HG03521 (cell line): ENCODE measurements around the gene ANKRD11.
A peak's percentile ranks its signal among the peaks of the same experiment; 100 is the strongest.

Experiments used
- ATAC-seq: cut with Tn5 transposase; IDR thresholded peaks from one replicate; pipeline ENCODE4 v1.9.1; 2021; ENCODE audit warnings: mild to moderate bottlenecking, moderate library complexity; ENCODE audit not compliant: unreplicated experiment

Gene ANKRD11

DNA sequence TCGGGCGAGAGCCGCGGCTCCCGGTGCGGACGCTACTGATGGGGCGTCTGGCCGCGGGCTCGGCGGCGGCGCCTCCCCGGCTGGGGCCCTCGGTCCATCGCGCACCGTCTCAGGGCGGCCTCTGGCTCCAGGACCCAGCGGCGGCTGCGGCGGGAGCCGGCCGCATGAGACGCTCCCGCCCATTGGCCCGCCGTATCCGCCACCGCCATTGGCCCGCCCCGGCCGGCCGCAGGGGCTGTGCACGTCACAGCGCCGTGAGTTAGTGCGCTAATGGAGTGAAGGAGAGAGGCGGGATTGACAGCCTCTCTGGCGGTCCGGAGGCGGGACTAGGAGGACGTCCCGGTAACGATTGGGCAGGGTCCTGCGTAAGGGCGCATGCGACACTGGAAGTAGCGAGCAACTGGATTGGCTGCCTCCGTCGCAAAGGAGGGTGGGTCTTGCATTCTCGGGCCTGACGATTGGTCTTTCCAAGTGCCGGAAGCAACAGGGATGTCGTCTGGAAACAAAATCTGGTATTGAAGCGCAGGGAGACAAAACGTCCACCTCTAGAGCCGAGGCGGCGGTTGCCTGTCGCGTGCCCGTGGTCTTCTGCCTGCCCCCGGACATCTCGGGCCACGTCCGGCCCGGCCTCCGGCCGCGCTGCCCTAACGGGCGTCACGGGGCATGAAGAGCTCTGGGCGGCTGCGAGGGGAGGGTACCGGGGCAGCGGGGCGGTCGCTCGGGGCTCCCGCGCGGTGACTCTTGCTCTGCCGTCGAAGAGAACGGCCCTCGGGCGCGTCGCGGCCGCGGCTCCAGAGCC, at the start of gene ANKRD11:
ANKRD11 (minus strand) TSS at position 123 of the 799 bp plus-strand sequence. CDS start 173,542 bp downstream, outside the sequence.
- ATAC-seq, result peak; percentile 82

DNA sequence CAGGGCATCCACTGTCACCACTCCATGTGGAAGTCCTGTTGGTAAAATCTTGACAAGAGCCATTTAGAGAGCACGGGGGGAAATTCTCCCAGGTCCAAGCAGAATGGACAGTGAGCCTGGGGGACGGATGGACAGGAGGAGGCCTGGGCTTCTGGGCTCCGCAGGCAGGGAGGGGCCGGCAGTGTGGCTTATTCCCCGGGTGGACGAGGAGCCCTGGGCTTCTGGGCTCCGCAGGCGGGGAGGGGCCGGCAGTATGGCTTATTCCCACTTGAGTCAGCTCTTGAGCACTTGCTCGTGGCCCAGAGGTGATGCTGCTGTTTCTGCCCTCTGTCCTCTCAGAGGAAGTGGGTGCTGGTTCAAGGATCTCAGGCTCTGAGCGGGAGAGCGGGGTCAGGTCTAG, 47.9 kb upstream of the ANKRD11 start:
- ATAC-seq, result no peak

DNA sequence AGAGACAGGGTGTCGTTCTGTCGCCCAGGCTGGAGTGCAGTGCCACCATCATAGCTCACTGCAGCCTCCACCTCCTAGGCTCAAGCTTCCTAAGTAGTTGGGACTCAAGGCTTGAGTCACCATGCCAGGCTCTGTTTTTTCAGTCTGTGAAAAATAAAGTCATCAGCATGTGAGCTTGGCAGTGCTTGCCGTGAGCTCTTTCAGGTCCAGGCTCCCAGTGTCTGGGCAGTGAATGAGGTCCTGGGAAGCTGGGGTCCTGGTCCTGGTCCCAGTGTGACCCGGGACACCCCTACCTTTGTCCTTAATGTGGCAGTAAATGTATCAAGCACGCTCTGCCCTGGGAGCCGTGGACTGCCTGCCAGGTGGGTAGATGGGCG, 47.2 kb upstream of the ANKRD11 start:
- ATAC-seq, result no peak

DNA sequence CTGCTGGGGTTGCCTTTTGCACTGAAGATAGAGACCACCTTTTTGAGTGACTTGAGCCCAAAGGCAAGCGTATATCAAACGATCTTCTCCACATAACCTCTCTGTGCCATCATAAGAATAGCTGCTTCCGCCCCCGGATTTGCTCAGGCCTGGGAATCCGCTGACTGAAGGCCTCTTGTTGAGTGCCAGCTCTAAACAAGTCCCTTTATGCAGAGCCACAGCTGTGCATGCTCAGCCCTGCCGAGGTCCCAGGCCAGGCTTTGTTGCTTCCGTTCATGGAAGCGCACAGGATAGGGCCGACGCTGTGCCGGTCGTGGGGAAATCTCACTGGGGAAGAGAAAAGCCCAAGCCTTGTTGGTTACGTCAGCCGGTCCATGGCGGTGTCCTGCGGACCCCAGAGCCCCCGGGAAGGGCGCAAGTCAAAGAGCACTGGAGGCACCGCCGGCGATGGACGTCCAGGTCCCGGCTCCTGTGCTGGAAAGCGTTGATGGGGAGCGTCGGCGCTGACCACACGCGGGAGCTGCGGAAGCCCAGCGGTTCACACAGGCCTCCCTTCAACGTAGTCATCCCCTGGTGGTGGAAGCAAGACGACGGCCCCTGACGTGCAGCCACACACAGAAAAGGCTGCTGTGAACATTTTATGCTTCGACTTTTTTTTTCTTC, 46.7 kb upstream of the ANKRD11 start:
- no peak for ATAC-seq

DNA sequence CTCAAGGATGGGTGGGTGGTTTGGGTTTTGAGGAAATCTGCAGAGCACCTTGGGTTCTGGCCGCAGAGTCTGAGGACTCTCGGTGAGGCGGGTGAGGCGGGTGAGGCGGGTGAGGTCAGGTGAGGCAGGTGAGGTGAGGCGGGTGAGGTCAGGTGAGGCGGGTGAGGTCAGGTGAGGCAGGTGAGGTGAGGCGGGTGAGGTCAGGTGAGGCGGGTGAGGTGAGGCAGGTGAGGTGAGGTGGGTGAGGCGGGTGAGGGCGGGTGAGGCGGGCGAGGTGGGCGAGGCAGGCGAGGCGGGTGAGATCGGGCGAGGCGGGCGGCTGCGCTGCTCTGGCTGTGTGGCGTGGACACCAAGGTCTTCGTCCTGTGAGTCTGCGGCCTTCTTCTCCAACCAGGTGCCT, 46.0 kb upstream of the ANKRD11 start:
- no peak for ATAC-seq

DNA sequence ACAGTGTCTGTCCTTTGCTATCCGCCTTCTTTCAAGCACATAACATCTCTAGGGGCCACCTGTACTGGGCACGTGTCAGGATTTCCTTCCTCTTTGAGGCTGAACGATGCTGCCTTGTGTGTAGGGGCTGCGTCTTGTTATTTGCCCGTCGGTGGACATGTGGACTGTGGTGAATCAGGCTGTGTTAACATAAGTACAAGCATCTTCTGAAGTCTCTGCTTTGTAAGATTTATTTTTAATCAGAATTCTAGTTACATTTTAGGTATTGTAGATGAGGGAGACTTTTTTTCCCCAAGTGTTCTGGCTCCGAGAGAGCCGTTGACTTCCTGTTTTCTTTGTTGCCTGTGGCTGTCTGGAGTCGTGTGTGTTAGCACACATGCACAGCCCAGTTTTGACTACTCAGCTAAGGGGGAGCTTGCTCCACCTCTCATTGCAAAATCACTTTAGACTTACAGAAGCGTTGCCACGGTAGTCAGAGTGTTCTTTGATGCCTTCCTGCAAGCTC, 43.9 kb upstream of the ANKRD11 start:
- ATAC-seq, result no peak

DNA sequence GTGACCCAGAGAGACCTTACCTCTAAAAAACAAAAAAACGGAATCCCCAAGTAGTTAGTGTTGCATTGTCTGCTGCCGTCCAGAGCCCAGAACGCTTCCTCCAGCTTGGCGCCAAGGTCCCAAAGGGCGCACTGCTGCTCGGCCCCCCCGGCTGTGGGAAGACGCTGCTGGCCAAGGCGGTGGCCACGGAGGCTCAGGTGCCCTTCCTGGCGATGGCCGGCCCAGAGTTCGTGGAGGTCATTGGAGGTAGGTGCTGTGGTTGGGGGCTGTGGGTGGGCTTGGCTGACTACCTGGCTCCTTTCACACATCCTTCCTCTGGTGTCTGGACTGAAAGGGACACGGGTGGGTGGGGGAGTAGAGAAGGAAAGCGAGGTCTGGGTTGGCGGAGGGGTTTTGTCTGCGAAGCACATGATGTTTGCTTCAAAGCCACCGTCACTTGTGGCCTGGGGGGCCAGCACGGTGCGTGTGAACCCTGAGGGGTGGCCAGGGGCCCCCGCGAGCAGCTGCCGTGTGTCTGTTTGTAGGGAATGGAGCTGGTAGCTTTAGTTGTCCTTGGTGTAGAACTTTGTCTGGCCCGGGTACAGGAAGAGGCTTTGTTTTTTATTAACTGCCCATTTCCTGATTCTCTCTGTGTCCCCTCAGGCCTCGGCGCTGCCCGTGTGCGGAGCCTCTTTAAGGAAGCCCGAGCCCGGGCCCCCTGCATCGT, 41.6 kb upstream of the ANKRD11 start:
- ATAC-seq, result no peak

DNA sequence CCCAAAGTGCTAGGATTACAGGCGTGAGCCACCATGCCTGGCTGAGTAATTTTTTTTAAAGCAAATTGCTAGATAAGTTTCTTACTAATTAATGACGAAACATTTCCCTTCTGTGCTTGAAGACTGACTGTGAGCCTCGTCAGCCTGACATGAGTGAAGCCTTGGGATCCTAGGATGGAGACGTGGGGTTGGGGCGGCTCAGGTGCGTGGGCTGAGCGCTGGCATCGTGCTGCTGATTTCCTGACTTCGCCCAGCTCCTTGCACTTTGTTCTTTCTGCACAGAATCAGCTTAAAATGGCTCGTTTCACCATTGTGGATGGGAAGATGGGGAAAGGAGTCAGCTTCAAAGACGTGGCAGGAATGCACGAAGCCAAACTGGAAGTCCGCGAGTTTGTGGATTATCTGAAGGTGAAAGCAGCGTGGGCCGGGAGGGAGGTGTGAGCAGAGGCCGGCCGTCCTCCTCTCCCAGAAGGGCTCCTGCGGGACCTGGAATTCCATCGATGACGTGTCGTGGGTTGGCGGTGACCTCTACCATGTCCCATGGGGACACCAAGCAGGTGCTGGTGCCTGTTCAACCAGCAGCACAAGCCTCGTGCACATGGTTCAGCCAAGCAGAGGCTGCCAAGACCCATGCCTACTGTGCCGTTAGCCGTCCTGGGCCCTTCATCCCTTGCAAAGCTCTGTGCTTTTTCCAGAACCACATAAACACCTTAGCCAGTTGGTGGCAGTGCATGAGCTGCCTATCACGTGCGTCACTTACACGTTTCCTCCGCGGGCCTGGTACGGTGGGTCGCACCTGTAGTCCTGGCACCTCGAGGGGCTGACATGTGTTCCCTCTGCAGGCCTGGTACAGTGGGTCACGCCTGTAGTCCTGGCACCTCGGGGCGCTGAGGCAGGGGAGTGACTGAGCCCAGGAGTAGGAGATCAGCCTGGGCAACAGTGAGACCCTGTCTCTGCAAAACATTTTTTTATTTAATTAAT, 40.3 kb upstream of the ANKRD11 start:
- ATAC-seq, result no peak

DNA sequence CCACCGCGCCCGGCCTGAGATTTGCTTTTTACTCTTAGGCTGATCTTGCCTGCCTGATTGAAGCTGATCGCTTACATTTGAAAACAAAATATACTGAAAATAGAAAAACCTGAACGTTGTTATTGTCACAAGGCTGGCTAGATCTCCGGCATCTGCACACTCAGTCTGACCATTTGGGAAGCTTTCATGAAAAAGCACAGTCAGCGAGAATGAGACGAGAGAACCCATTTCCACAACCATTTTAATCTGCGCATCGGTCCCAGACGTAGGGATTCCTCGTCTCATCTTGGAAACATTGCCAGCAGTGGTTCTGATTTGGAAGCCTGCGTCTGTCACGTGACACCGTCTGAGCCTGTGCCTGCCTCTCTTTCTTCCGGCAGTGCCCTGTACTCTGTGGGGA, 38.7 kb upstream of the ANKRD11 start:
- ATAC-seq, result no peak

DNA sequence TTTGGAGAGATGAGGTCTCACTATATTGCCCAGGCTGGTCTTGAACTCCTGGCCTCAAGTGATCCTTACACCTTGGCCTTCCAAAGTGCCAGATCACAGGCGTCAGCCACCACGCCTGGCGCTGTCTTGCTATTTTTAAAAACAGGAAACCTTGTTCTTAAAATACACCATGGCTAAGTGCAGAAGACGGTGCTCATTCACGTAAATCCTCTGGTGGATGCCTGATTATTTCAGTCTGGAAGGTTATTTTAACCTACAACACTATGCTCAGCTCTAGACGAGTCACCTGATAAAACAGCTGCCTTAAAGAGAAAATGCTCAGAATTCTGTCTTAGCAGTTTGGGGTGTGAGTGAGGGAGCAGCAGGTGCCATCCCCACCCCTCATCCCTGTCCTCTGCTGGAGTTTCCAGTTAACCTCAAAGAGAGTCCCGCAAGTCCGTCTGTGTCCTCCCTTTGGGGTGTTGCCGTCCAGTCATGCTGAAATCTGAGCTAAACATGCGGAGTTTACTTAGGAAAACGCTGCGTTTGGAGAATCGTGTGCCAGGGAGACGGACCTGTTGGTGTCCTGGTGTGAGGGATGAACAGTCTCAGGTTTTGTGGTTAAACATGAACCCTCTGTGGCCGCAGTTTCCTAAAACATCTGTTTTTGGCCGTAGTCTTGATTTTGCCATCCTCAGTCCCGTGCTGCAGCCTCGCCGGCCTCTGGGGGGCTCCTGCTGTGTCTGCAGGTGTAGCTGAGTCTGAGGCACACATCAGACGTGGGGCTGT, 35.0 kb upstream of the ANKRD11 start:
- ATAC-seq, result no peak

DNA sequence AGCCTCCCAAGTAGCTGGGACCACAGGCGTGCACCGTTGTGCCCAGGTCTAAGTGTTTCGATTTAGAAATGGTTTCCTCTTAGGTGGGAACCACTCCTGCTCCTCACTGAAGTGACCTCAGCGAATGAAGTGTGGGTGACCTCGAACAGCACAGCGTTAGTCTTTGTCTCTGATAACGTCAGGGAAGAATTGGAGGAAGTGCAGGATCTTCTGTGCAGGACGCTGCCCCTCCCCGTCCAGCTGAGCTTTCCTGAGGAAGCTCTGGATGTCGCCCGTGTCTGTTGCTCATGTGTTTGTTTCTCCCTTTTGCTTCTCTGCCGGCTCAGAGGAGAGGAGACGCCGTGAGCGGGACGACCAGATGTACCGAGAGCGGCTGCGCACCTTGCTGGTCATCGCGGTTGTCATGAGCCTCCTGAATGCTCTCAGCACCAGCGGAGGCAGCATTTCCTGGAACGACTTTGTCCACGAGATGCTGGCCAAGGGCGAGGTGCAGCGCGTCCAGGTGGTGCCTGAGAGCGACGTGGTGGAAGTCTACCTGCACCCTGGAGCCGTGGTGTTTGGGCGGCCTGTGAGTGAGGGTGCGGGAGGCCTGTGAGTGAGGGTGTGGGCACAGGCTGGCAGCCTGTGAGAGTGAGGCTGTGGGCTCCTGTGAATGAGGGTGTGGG, 33.5 kb upstream of the ANKRD11 start:
- no peak for ATAC-seq

DNA sequence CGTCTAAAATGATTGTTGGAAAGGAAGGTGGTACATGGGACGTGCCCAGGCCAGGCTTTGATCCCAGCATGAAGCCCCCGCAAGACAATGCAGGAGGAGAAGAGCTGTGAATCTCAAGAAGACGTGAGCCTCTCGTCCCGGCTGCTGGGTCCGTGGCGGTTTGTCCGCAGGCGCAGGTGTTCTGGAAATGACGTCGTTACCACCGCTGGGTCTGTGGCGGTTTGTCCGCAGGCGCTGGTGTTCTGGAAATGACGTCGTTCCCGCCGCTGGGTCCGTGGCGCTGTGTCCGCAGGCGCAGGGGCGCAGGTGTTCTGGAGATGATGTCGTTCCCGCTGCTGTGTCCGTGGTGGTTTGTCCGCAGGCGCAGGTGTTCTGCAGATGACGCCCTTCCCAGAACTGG, 31.9 kb upstream of the ANKRD11 start:
- no peak for ATAC-seq

DNA sequence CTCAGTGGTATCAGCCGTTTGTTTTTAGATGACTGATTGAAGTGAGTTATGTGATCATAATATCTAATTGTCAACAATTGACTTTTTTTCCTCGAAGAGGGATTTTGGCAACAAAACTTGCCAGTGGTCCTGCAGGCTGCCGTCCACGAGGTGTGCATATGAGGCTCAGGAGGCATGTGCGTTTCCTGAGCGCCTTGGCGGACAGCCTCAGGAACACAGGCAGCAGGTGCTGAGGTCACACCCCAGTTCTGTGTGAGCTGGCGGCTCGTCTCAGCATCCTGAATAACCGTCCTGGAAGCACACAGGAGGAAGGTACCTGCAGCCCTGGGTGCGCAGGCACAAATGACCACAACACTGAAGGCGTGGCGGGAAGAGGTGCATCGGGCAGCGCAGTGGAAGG, 29.5 kb upstream of the ANKRD11 start:
- ATAC-seq, result no peak

DNA sequence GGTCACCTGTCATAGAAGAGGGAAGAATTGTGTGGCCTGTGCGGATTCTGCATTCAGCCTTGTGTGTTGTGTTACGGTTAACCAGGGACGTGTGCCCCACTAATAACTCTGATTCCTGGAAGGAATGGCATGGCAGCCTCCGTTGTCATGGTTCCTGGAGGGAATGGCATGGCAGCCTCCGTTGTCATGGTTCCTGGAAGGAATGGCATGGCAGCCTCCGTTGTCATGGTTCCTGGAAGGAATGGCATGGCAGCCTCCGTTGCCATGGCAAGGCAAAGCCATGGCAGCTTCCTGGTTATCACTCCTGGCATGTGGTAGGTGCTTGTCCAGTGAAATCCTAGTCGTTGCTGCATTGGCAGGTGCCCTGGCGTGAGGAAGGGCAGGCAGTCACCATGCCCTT, 26.8 kb upstream of the ANKRD11 start:
- ATAC-seq, result no peak

DNA sequence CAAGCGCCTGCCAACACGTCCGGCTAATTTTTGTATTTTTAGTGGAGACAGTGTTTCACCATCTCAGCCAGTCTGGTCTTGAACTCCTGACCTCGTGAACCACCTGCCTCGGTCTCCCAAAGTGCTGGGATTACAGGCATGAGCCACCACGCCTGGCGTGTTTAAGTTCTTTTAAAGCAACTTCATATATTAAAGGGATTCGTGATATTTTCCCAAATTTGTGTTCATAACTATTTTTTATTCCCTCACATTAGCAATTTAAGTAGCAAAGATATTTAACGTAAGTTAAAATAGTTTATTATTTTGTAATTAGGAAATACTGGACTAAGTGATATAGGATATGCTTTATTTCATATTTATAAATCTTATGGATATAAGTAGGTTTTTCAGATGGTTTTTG, 22.1 kb upstream of the ANKRD11 start:
- no peak for ATAC-seq

DNA sequence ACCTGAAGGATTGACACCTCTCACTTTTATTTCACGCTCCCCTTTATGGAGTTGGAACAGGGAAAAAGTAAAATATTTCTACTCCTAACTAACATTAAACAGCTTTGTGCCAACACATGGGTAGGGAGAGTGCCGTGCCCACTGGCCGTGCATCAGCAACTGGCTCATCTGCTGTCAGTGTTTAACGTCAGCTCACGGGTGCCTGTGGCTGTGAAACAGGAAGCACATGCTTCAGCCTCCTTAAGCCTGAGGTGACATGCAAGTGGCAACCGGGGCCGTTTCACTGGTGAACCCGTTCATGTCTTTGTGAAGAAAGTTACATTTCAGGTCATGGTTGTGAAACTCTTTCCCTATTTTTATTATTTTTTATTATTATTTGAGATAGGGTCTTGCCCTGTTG, 21.0 kb upstream of the ANKRD11 start:
- ATAC-seq, result no peak

DNA sequence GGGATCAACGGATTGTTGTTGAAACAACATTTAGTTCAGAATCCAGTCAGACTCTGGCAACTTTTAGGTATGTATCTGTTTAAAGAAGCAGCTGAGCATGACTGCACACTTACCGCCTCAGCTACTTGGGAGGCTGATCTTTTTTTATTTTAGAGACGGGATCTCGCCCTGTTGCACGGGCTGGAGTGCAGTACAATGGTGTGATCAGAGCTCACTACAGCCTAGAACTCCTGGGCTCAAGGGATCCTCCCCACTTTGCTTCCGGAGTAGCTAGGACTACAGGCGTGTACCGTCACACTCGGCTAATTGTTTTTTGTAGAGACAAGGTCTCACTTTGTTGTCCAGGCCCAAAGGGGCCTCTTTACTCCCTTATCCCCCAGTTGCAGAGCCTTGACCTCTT, 20.2 kb upstream of the ANKRD11 start:
- ATAC-seq, result no peak

DNA sequence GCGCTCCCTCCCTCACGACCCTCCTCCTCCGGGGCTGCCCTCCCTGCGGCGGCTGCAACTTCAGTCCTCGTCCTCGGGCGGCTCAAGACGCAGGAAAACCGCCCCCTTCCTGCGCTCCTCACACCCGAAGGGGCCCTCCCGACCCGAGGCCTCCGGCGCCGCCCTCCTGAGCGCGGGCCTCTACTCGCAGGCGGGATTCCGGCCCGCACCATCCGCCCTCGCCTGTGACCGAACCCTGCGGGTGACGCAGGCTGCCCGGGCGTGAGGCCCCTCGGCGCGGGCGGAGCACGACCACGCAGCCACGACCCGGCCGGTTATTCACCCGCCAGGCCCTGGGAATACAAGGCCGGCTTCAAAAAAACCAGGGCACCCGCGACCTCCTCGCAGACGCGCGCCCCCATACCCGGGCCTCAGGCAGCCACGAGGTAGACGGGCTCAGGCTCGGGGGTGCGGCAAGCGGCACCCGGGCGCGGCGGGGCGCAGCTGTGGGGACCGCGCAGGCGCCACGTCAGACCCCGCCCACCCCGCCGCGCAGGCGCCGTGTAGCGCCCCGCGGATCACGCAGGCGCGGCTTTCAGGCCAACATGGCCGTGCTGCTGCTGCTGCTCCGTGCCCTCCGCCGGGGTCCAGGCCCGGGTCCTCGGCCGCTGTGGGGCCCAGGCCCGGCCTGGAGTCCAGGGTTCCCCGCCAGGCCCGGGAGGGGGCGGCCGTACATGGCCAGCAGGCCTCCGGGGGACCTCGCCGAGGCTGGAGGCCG, 17.7 kb upstream of the ANKRD11 start, which contains the start of gene SPG7:
SPG7 (plus strand) TSS at position 570 of the 757 bp plus-strand sequence; CDS start at position 585, 15 bp downstream.
- ATAC-seq, result peak; percentile 77
